Vagina (tissue), 2 donors: ENCODE data around the gene UBE2R2. TPM values are rescaled to one million over a fixed set of nuclear protein-coding genes. Genes with fewer than 3 reads are reported as not detected.

Experiments
- DNase-seq, 2 donors: peaks; one replicate each; pipeline ENCODE4 v3.0.0-alpha.2; 2017; ENCODE audit errors: extremely low spot score in 2 of 2
- H3K27ac ChIP-seq: fragments of 200-600 bp; sonication (generic); one replicate; pipeline ENCODE4 v1.5.1; 2019
- H3K27me3 ChIP-seq: fragments of 200-600 bp; sonication (generic); one replicate; pipeline ENCODE4 v1.5.1; 2019
- H3K36me3 ChIP-seq, 2 donors: fragments of 200-600 bp; sonication (generic); one replicate each; pipeline ENCODE4 v1.5.1; 2017 to 2019
- H3K4me1 ChIP-seq: fragments of 200-600 bp; sonication (generic); one replicate; pipeline ENCODE4 v1.5.1; 2019
- H3K4me3 ChIP-seq, 2 donors: fragments of 200-600 bp; sonication (generic); 1 replicate in 1 of 2; 2 replicates in 1 of 2; pipeline ENCODE4 v1.5.1; 2016 to 2019
- H3K9me3 ChIP-seq: fragments of 200-600 bp; sonication (generic); one replicate; pipeline ENCODE4 v1.5.1; 2019
- CTCF ChIP-seq, 3 experiments: fragments of 450-650 bp in 2 of 3; fragments of 200-600 bp in 1 of 3; sonication (generic) in 1 of 3; IDR thresholded peaks; one replicate each; pipeline ENCODE4 v1.5.1; 2017 to 2019; ENCODE audit warnings: antibody characterized with exemption in 3 of 3, mild to moderate bottlenecking in 2 of 3, moderate library complexity in 2 of 3
- POLR2A ChIP-seq, 2 donors: fragments of 450-650 bp; IDR thresholded peaks; one replicate each; pipeline ENCODE4 v1.6.1; 2017; ENCODE audit warnings: antibody characterized with exemption in 2 of 2, mild to moderate bottlenecking in 2 of 2, moderate library complexity in 2 of 2
- POLR2AphosphoS5 ChIP-seq, 2 donors: sonication (generic); formaldehyde crosslinking; IDR thresholded peaks; one replicate each; pipeline ENCODE4 v1.9.0; 2017; ENCODE audit warnings: antibody characterized with exemption in 2 of 2, mild to moderate bottlenecking in 2 of 2, low read depth in 1 of 2; ENCODE audit not compliant: insufficient read depth in 1 of 2
- intact Hi-C: fragments of 100-400 bp; cut with DNase I; formaldehyde crosslinking; loops from one replicate; pipeline ENCODE4 v1.15.1; 2023
- total RNA-seq: library from RNA; depleted of rRNA; stranded (reverse); fragments of >200 nt; gene quantifications from one replicate; pipeline ENCODE4 v1.2.3, GENCODE V29; 2016

Gene UBE2R2
- total RNA-seq, 1 donor from 2014 or later: 20.4 TPM

- TF ChIP-seq POLR2A (IDR thresholded peaks at IDR 0.05) (no peak), POLR2AphosphoS5 (IDR thresholded peaks at IDR 0.05; ENCODE audit: insufficient read depth in 1 of 2, low read depth in 1 of 2) (no peak), CTCF (IDR thresholded peaks at IDR 0.05) (no peak)
- H3K27me3 ChIP-seq: no peaks in the 10 kb centered on the region
- H3K9me3 ChIP-seq: no peaks in the 10 kb centered on the region
- peaks cover 15% of the 10 kb centered on the region for H3K4me1 ChIP-seq
- H3K36me3 ChIP-seq: peaks cover 0 to 26% of the 10 kb centered on the region in 2 donors
- intact Hi-C loops: no loop called here
- no peak overlapping the region for H3K27ac ChIP-seq
- no peak for DNase-seq
- no peak overlapping the region for H3K4me3 ChIP-seq
These were observed 123.2 kb downstream of the UBE2R2 start for GRCh38 chr9:33939924-33940874.

GRCh38 chr9:33942471-33943083, 125.6 kb downstream of the UBE2R2 start:
- H3K36me3 ChIP-seq: peaks cover 4 to 29% of the 10 kb centered on the region in 2 donors
- H3K9me3 ChIP-seq: no peaks in the 10 kb centered on the region
- TF ChIP-seq POLR2A (IDR thresholded peaks at IDR 0.05) (no peak), CTCF (IDR thresholded peaks at IDR 0.05) (no peak), POLR2AphosphoS5 (IDR thresholded peaks at IDR 0.05; ENCODE audit: insufficient read depth in 1 of 2, low read depth in 1 of 2) (no peak)
- H3K27ac ChIP-seq: no peak overlapping the region
- intact Hi-C loops: no loop called here
- no peak for DNase-seq
- no peak overlapping the region for H3K4me3 ChIP-seq
- H3K27me3 ChIP-seq: no peaks in the 10 kb centered on the region
- peaks cover 15% of the 10 kb centered on the region for H3K4me1 ChIP-seq

DNA sequence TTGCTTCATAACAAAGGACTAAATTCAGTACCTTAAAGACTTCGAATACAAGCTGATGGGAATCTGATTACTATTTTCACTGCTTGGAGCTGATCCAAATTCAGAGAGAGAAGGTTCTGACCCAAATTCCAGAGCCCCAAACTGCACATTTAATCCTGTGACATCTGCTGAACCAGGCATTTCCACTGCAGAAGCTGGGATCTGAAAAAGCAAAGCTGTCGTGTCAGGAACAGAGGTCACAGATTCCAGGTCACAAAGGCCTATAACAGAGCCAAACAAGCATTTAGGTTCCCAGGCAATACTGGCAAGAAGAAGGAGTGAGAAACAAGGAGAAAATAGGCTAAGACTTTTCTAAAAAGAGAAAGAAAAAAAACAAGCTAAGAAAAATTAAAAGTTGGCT, 126.4 kb downstream of the UBE2R2 start:
- H3K27ac ChIP-seq: no peak overlapping the region
- intact Hi-C loops: no loop called here
- TF ChIP-seq POLR2A (IDR thresholded peaks at IDR 0.05) (no peak), CTCF (IDR thresholded peaks at IDR 0.05) (no peak), POLR2AphosphoS5 (IDR thresholded peaks at IDR 0.05; ENCODE audit: insufficient read depth in 1 of 2, low read depth in 1 of 2) (no peak)
- peaks cover 4 to 34% of the 10 kb centered on the region in 2 donors for H3K36me3 ChIP-seq
- H3K9me3 ChIP-seq: no peaks in the 10 kb centered on the region
- no peak for DNase-seq
- peaks cover 15% of the 10 kb centered on the region for H3K4me1 ChIP-seq
- no peaks in the 10 kb centered on the region for H3K27me3 ChIP-seq
- no peak overlapping the region for H3K4me3 ChIP-seq

DNA sequence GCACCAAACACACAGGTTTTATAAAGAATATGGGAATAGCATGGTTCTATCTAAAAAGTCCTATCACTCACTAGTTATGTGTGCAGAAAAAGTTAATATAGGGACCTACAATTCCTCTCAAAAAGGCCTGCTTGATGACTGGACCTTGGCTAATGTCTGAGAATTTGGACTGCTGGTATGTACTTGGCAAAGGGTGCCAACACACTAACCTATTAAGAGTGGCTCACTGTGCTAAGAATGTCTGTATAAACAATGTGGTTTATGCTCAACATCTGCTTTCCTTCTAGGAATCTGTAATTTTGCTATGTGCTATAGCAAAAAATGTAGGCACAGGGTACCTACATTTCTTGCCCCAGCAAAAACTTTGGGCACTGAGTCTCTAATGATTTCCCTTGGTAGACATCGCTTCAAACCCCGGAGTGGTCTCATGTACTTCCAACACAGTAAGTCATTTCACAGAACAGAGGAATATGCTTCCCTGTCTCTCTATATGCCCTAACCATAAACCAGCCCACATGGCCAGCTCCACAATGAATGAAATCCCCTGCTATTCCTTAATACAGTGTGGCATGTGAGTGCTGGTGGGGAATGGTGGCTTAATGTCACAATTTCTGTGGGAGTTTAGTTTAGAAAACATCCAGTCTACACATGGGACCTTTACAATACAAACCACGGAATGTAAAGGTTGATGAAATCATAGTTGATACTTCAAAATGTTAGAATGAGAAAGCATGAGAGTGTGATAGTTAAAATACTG, 130.0 kb downstream of the UBE2R2 start:
- H3K9me3 ChIP-seq: no peaks in the 10 kb centered on the region
- peaks cover 4 to 34% of the 10 kb centered on the region in 2 donors for H3K36me3 ChIP-seq
- no peak overlapping the region for H3K4me3 ChIP-seq
- no peak for DNase-seq
- H3K27me3 ChIP-seq: no peaks in the 10 kb centered on the region
- no peak for TF ChIP-seq POLR2AphosphoS5 (IDR thresholded peaks at IDR 0.05; ENCODE audit: insufficient read depth in 1 of 2, low read depth in 1 of 2)
- no peak for TF ChIP-seq POLR2A (IDR thresholded peaks at IDR 0.05)
- TF ChIP-seq CTCF (IDR thresholded peaks at IDR 0.05): no peak
- H3K4me1 ChIP-seq: peaks cover 15% of the 10 kb centered on the region
- intact Hi-C loops: no loop called here
- no peak overlapping the region for H3K27ac ChIP-seq
